Chondrocyte (in vitro differentiated cells): ENCODE measurements around the gene ENTPD8. TPM values are rescaled to one million over a fixed set of nuclear protein-coding genes. Genes with fewer than 3 reads are reported as not detected.

Experiments used
- DNase-seq: peaks from one replicate; pipeline ENCODE4 v3.0.0; 2021; ENCODE audit warnings: mixed read lengths, low spot score
- H3K27ac Mint-ChIP-seq: one replicate; pipeline ENCODE4 v1.8.0; 2021; ENCODE audit warnings: mild to moderate bottlenecking, moderate library complexity, mixed read lengths; ENCODE audit not compliant: unreplicated experiment
- H3K27me3 Mint-ChIP-seq: 2 replicates; pipeline ENCODE4 v1.8.0; 2021; ENCODE audit warnings: low read depth, mixed read lengths
- H3K36me3 Mint-ChIP-seq: 2 replicates; pipeline ENCODE4 v1.8.0; 2021; ENCODE audit warnings: low read depth, mixed read lengths
- H3K4me1 Mint-ChIP-seq: 2 replicates; pipeline ENCODE4 v1.8.0; 2021; ENCODE audit warnings: low read depth, mild to moderate bottlenecking, mixed read lengths
- H3K4me3 Mint-ChIP-seq: one replicate; pipeline ENCODE4 v1.8.0; 2021; ENCODE audit warnings: mild to moderate bottlenecking, moderate library complexity, mixed read lengths; ENCODE audit not compliant: unreplicated experiment
- H3K9me3 Mint-ChIP-seq: 2 replicates; pipeline ENCODE4 v1.8.0; 2021; ENCODE audit warnings: low read depth, mixed read lengths
- total RNA-seq: library from RNA; stranded (reverse); gene quantifications from 3 replicates; pipeline ENCODE4 v1.2.1, GENCODE V29; 2021
- TF ChIP-seq, protein P1 (sequence below): fragments of 200-600 bp; sonication (generic); IDR thresholded peaks from 2 replicates; pipeline ENCODE4 v1.5.0; 2021; ENCODE audit warnings: antibody characterized with exemption, mild to moderate bottlenecking, moderate library complexity

Gene ENTPD8
- total RNA-seq, 1 donor from 2014 or later: 0.10 TPM

DNA sequence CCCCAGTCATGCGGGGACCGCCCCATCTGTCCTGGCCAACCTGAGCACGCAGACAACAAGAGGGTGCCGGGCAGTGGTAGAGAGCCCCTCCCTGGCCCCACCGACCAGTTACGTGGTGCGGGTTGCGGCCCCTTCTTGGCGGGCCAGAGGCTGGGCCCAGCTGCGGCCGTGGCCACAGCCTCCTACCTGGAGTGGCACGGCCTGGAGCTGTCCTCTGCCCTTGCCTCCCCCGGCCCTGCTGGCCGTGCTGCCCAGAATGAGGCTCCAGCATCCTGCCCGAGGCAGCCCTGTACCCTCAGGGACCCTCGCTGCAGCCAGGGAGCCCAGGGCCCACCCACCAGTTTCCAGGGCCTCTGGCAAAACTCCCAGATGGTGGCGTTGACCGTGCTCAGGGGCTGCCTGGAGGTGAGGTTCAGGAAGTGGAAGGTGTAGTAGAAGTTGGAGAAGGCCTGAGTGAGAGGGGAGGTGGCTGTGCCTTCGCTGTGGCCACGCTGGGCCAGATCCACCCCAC lies 5.7 kb downstream of the ENTPD8 start:
- Mint-ChIP-seq H3K27ac (no peak overlapping the region), H3K9me3 (no peaks in the 10 kb centered on the region), H3K4me3 (no peak overlapping the region), H3K4me1 (no peaks in the 10 kb centered on the region), H3K27me3 (no peaks in the 10 kb centered on the region), H3K36me3 (no peaks in the 10 kb centered on the region)
- DNase-seq: peak; percentile 88
- TF ChIP-seq, protein P1, sequence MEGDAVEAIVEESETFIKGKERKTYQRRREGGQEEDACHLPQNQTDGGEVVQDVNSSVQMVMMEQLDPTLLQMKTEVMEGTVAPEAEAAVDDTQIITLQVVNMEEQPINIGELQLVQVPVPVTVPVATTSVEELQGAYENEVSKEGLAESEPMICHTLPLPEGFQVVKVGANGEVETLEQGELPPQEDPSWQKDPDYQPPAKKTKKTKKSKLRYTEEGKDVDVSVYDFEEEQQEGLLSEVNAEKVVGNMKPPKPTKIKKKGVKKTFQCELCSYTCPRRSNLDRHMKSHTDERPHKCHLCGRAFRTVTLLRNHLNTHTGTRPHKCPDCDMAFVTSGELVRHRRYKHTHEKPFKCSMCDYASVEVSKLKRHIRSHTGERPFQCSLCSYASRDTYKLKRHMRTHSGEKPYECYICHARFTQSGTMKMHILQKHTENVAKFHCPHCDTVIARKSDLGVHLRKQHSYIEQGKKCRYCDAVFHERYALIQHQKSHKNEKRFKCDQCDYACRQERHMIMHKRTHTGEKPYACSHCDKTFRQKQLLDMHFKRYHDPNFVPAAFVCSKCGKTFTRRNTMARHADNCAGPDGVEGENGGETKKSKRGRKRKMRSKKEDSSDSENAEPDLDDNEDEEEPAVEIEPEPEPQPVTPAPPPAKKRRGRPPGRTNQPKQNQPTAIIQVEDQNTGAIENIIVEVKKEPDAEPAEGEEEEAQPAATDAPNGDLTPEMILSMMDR: no peak

DNA sequence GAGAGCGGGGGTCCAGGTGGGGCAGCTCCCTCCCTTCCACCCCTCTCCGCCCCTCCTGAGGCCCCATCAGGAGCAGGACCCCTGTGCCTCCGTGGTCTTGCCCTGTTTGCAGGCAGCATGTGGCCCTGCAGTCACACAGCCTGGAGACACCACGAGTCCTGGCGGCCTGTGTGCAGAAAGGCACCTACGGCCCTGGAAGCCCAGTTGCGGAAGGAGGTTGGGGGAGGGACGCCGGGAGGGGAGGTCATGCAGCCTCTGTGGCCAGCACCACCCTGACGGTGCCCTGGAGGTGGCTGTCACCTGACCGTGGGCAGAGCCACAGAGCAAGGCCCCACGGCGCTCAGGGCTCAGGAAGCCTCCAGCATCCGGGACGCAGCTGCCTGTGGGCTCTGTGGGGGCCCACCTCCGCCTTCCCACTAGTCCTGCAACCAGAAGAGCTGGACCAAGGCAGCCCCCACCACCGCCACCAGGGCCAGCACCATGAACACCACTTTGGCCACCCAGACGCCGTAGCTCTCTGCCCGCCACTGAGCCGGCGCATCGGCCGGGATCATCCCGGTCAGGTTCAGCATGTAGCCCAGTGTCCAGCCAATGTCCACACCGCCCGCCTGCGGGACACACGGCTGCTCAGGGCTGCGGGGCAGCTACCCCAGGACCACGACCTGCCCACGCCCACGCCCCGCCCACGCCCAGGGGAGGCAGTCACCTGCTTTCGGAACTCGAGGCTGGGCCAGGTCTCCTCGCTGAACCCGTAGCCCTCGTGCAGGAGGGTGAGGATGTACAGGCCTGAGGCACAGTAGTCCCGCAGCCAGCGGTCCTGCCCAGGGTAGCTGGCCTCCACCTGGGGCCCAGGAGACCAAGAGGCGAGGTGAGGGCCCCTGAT lies 6.4 kb downstream of the ENTPD8 start:
- no peaks in the 10 kb centered on the region for H3K4me1 Mint-ChIP-seq
- TF ChIP-seq, protein P1: no peak
- H3K27ac Mint-ChIP-seq: no peak overlapping the region
- no peaks in the 10 kb centered on the region for H3K27me3 Mint-ChIP-seq
- no peak overlapping the region for H3K4me3 Mint-ChIP-seq
- no peaks in the 10 kb centered on the region for H3K9me3 Mint-ChIP-seq
- H3K36me3 Mint-ChIP-seq: no peaks in the 10 kb centered on the region
- peak; percentile 84 for DNase-seq

DNA sequence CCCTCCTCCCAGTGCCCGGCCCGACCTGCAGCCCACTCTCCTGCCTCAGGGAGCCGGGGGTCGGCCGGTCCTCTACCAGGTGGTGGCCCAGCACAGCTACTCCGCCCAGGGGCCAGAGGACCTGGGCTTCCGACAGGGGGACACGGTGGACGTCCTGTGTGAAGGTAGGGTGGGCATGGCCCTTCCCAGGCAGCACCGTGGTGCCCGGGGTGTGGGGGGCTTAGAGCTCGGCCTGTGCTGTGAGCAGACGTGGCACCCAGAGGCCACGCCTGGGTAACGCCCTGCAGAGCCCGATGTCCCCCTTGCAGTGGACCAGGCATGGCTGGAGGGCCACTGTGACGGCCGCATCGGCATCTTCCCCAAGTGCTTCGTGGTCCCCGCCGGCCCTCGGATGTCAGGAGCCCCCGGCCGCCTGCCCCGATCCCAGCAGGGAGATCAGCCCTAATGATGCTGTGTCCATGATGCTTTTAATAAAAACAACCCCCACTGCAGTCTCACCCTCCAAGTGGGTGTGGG lies 7.2 kb downstream of the ENTPD8 start:
- Mint-ChIP-seq H3K4me3 (no peak overlapping the region), H3K27ac (no peak overlapping the region), H3K27me3 (no peaks in the 10 kb centered on the region), H3K4me1 (no peaks in the 10 kb centered on the region), H3K9me3 (no peaks in the 10 kb centered on the region), H3K36me3 (no peaks in the 10 kb centered on the region)
- TF ChIP-seq, protein P1: no peak
- DNase-seq: peak; percentile 84

DNA sequence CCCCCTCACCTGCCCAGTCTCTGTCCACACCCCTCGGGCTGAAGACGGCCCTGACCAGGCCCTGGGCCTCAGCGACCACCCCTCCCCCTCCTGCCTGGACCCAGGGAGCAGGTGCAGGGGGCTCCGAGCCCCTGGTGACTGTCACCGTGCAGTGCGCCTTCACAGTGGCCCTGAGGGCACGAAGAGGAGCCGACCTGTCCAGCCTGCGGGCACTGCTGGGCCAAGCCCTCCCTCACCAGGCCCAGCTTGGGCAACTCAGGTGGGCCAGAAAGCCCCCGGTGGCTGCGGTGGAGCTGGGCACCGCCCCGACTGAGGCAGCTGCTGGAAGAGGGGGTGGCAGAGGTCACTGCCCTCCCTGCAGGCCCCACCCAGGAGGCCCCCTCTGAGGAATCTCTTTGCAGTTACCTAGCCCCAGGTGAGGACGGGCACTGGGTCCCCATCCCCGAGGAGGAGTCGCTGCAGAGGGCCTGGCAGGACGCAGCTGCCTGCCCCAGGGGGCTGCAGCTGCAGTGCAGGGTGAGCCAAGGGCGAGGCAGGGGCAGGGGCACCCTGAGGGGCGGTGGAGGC lies 7.7 kb downstream of the ENTPD8 start:
- H3K4me1 Mint-ChIP-seq: no peaks in the 10 kb centered on the region
- peak; percentile 81 for DNase-seq
- no peaks in the 10 kb centered on the region for H3K36me3 Mint-ChIP-seq
- H3K4me3 Mint-ChIP-seq: no peak overlapping the region
- no peak overlapping the region for H3K27ac Mint-ChIP-seq
- TF ChIP-seq, protein P1: no peak
- H3K9me3 Mint-ChIP-seq: no peaks in the 10 kb centered on the region
- H3K27me3 Mint-ChIP-seq: no peaks in the 10 kb centered on the region

DNA sequence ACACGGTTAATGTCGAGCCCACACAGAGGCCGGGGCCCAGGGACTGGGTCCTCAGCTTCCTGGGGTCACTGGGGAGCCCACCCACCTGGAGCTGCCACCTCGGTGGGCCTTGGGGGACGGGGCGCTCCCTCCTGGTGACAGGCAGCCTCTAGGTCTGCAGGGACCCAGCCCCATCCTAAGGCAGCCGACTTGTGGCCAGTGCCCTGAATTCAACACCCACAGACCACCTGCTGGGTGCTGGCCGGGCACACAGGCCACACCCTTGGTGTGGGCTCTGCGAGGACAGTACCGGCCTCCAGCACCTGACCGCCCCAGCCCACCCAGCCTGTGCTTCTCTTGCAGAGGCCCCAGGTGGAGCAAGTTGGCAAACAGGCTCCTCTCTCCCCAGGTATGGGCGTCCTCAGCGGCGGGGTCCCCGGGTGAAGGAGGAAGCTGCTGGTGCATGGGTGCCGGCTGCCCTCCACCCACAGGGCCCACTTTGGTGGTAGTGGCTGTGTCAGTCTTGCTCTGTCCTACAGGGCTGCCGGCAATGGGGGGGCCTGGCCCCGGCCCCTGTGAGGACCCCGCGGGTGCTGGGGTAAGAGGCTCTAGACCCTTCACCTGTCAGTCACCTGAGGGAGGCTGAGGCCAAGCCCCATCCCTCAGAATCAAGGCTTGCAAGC lies 8.3 kb downstream of the ENTPD8 start:
- TF ChIP-seq, protein P1: no peak
- no peaks in the 10 kb centered on the region for H3K4me1 Mint-ChIP-seq
- H3K27ac Mint-ChIP-seq: no peak overlapping the region
- no peak overlapping the region for H3K4me3 Mint-ChIP-seq
- peak; percentile 89 for DNase-seq
- H3K27me3 Mint-ChIP-seq: no peaks in the 10 kb centered on the region
- H3K9me3 Mint-ChIP-seq: no peaks in the 10 kb centered on the region
- no peaks in the 10 kb centered on the region for H3K36me3 Mint-ChIP-seq
